Superior temporal gyrus (tissue), 1 donor: ENCODE measurements around the gene RPP30.
A peak's percentile ranks its signal among the peaks of the same experiment; 100 is the strongest.

Experiments used
- DNase-seq: peaks from one replicate; pipeline ENCODE4 v3.0.0-alpha.2; 2016; ENCODE audit errors: extremely low spot score

Gene RPP30

DNA sequence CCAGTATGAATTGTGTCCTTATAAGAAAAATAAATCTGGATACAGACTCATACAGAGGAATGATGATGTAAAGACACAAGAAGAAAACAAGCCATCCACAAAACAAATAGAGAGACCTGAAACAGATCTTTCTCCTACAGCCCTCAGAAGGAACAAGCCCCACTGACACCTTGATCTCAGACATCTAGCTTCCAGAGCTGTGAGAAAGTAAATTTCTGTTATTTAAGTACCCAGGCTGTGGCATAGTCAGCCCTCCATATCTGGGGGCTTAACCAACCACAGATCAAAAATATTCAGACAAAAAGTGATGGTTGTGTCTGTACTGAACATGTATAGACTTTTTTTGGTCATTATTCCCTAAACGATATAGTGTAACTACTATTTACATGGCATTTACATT lies 73.0 kb downstream of the RPP30 start:
- DNase-seq = no peak

GRCh38 chr10:90945491-90946070 lies 73.8 kb downstream of the RPP30 start:
- DNase-seq = peak; percentile 21

- DNase-seq = no peak
Measured at GRCh38 chr10:90947030-90947960, 75.5 kb downstream of the RPP30 start.
